ENCODE measurements around the gene TMEM127.

The TMEM127 gene

DNA sequence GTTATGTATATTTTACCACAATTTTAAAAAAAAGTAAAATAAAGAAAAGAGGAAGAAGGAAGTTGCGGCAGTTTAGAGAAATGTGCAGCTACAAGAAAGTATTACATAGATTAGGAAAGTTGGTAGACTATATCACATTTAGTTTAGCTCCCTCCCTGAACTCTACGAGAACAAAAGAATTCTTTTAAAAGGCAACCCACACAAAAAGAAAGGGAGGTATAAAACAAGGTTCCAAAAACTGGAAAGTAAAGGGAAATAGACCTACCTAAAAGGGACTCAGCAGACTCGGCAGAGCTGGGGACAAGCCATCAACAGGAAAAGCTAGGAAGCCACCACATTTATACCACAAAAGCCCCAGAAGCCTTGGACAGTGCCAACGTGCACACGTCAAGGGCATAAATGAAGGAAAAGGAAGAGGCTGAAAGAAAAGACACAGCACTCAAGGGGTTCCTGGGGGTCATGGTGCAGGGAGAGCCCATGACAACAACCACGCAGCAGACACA lies 9.1 kb downstream of the TMEM127 start:
- ChIA-PET CTCF (interaction anchor here (0.7 to 0.9 kb wide), 2 partner anchors 8 to 10 kb away, joined by 3 to 9 read pairs; no protein-coding TSS in a partner anchor), POLR2A (no interaction called here)
- TF ChIP-seq BHLHE40 (IDR thresholded peaks at IDR 0.05; ENCODE audit: borderline replicate concordance) (no peak), SP1 (IDR thresholded peaks at IDR 0.05) (no peak), CTBP1 (IDR thresholded peaks at IDR 0.05; ENCODE audit: borderline replicate concordance) (no peak), FOXK2 (IDR thresholded peaks at IDR 0.05) (no peak), LEF1 (IDR thresholded peaks at IDR 0.05; ENCODE audit: borderline replicate concordance) (no peak), ZNF384 (IDR thresholded peaks at IDR 0.05) (no peak), ELF4 (IDR thresholded peaks at IDR 0.05) (no peak)
- TF ChIP-seq, protein P1, sequence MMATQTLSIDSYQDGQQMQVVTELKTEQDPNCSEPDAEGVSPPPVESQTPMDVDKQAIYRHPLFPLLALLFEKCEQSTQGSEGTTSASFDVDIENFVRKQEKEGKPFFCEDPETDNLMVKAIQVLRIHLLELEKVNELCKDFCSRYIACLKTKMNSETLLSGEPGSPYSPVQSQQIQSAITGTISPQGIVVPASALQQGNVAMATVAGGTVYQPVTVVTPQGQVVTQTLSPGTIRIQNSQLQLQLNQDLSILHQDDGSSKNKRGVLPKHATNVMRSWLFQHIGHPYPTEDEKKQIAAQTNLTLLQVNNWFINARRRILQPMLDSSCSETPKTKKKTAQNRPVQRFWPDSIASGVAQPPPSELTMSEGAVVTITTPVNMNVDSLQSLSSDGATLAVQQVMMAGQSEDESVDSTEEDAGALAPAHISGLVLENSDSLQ (IDR thresholded peaks at IDR 0.05) = no peak
- no peak for DNase-seq (ENCODE audit: extremely low spot score)

DNA sequence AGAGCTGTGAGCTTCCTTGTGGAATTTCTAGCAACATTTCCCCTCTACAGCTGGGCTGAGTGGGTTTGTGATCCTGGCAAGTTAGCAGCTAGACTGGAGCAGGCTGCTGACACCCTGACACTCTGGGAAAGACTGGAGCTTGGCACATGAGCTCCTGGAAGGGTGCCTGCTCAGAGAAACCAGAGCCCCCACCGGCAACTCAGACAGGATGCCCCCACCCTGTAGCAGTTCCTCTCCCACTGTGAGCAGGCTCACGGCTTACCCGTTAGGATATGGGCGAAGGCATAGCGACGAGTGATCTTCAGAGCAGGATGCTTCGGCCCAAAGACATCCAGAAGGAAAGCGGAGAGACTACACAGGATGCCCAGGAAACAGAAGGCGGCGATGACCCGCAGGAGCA lies 11.2 kb downstream of the TMEM127 start:
- ChIA-PET POLR2A (interaction anchor here (1.4 to 1.7 kb wide), 2 partner anchors 12 to 46 kb away, joined by 5 to 9 read pairs; partner anchors contain the start of genes CIAO1, STARD7 and TMEM127), CTCF (no interaction called here)
- TF ChIP-seq NFRKB (IDR thresholded peaks at IDR 0.05) (no peak), ZNF384 (IDR thresholded peaks at IDR 0.05) (no peak), ELF4 (IDR thresholded peaks at IDR 0.05) (no peak), SP1 (IDR thresholded peaks at IDR 0.05) (no peak), FOXK2 (IDR thresholded peaks at IDR 0.05) (no peak), FOXM1 (IDR thresholded peaks at IDR 0.05; ENCODE audit: borderline replicate concordance) (no peak), ARNT (IDR thresholded peaks at IDR 0.05) (no peak), L3MBTL2 (conservative IDR thresholded peaks at IDR 0.05) (no peak), BHLHE40 (IDR thresholded peaks at IDR 0.05; ENCODE audit: borderline replicate concordance) (no peak), SUZ12 (IDR thresholded peaks at IDR 0.05) (no peak)
- no peak for DNase-seq (ENCODE audit: extremely low spot score)

DNA sequence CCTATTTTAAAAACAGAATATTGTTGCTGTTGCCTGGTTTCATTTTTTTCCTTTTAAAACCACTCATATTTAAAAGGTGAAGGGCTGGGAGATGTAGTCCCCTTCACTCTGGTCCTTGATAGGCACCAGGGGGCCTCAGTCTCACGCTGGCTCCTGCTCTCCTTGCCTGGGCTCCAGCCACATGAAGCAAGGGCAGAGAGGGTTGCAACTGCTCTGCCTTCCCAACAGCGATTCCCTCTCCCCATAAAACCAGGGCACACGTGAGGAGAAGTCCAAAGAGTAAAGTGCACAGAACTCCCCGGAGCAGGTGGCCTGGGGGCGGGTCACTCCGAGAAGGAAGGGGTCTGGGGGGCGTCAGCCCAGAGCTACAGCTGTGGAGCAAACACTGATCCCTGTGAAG lies 12.8 kb downstream of the TMEM127 start:
- CTCF ChIA-PET = no interaction called here
- POLR2A ChIA-PET = interaction anchor here (1.7 kb wide), 1 partner anchor 44 kb away, joined by 9 read pairs; the partner anchor contains the start of gene STARD7
- no peak for DNase-seq (ENCODE audit: extremely low spot score)
- no peak for TF ChIP-seq FOXM1 (IDR thresholded peaks at IDR 0.05; ENCODE audit: borderline replicate concordance)
- TF ChIP-seq LEF1 (IDR thresholded peaks at IDR 0.05; ENCODE audit: borderline replicate concordance) = no peak
- no peak for TF ChIP-seq ELF4 (IDR thresholded peaks at IDR 0.05)
- no peak for TF ChIP-seq FOXK2 (IDR thresholded peaks at IDR 0.05)
- no peak for TF ChIP-seq L3MBTL2 (conservative IDR thresholded peaks at IDR 0.05)
- TF ChIP-seq HDGF (IDR thresholded peaks at IDR 0.05; ENCODE audit: borderline replicate concordance) = no peak
- TF ChIP-seq SP1 (IDR thresholded peaks at IDR 0.05) = no peak
- TF ChIP-seq NFRKB (IDR thresholded peaks at IDR 0.05) = no peak
- TF ChIP-seq, protein P1 (IDR thresholded peaks at IDR 0.05) = no peak
- no peak for TF ChIP-seq ARNT (IDR thresholded peaks at IDR 0.05)
- TF ChIP-seq CTBP1 (IDR thresholded peaks at IDR 0.05; ENCODE audit: borderline replicate concordance) = no peak
- no peak for TF ChIP-seq BHLHE40 (IDR thresholded peaks at IDR 0.05; ENCODE audit: borderline replicate concordance)
- no peak for TF ChIP-seq TARDBP (IDR thresholded peaks at IDR 0.05)
- no peak for TF ChIP-seq SUZ12 (IDR thresholded peaks at IDR 0.05)
- no peak for TF ChIP-seq ZNF384 (IDR thresholded peaks at IDR 0.05)
- TF ChIP-seq FOXA1 (IDR thresholded peaks at IDR 0.05) = no peak

DNA sequence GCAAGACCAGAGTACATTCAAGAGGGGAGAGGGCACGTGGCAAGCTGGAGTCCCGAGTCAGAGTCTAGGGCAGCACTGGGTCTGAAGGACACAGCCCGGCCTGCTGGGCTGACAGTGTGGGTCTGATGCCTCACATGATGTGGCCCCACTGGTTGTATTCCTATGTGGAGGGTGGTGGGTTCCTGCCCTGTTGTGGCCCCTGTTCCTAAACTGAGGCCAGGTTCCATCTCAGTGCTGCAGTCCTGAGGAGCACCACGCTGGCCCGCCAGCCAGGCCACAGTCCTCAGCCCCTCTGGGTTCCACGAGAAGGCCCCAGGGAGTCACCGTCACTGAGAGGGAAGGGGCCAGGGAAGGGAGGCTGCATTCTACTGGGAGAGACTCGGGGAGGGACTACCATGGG lies 13.3 kb downstream of the TMEM127 start:
- ChIA-PET POLR2A (no interaction called here), CTCF (no interaction called here)
- TF ChIP-seq SP1 (IDR thresholded peaks at IDR 0.05) (no peak), FOXK2 (IDR thresholded peaks at IDR 0.05) (no peak), ZNF384 (IDR thresholded peaks at IDR 0.05) (no peak), FOXM1 (IDR thresholded peaks at IDR 0.05; ENCODE audit: borderline replicate concordance) (no peak), FOXA1 (IDR thresholded peaks at IDR 0.05) (no peak)
- TF ChIP-seq, protein P1 (IDR thresholded peaks at IDR 0.05) = no peak
- no peak for DNase-seq (ENCODE audit: extremely low spot score)

DNA sequence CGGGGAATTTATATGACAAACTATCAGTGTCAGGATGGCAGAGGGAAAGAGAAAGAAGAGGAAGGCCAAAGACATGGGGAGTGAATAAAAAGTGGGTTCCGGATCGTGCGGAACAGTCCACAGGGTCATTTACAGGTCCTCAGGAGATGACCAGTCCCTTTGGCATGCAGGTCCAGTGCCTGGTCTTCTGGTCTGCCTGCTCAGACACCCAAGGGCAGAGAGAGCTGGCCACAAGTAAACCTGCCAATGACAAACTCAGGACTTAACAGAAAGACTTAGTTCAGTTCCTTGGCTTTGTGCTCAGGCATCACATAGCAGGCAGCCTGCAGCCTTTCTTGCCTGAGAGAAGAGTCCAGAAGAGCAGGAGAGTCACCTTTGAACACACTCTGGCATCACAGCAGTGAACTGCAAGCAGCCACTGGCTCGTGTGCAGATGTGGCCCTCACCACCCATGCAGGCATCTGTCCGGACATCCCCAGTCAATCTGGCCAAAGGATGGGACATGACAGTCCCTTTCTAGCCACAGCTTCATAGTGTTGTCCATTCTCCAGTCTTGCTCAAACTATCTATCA lies 14.0 kb downstream of the TMEM127 start:
- ChIA-PET CTCF (no interaction called here), POLR2A (interaction anchor here (1.0 kb wide), 1 partner anchor 9 kb away, joined by 3 read pairs; no protein-coding TSS in a partner anchor)
- no peak for DNase-seq (ENCODE audit: extremely low spot score)
- TF ChIP-seq FOXA1 (IDR thresholded peaks at IDR 0.05) (no peak), LEF1 (IDR thresholded peaks at IDR 0.05; ENCODE audit: borderline replicate concordance) (no peak), SP1 (IDR thresholded peaks at IDR 0.05) (no peak), BHLHE40 (IDR thresholded peaks at IDR 0.05; ENCODE audit: borderline replicate concordance) (no peak), FOXK2 (IDR thresholded peaks at IDR 0.05) (no peak), HDGF (IDR thresholded peaks at IDR 0.05; ENCODE audit: borderline replicate concordance) (no peak)

DNA sequence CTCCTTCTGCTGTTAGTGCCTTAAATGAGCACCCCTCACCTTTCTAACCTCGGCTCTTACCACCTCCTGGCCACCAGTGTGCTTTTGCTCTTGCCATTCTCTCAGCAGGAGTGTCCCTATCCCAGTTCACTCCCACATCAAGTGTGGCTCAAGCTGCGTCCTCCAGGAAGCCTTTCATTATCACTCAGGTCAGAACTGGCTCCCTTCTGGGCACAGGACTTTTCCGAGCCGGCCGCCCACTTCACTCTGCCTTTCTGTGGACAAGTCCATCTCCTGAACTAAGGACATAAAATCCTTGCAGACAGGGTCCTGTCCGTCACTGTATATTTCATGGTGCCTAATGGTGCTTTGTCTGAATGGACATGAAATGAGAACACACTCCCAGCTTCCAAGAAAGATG lies 15.6 kb downstream of the TMEM127 start:
- TF ChIP-seq SUZ12 (IDR thresholded peaks at IDR 0.05) = no peak
- TF ChIP-seq ELF4 (IDR thresholded peaks at IDR 0.05) = no peak
- TF ChIP-seq LEF1 (IDR thresholded peaks at IDR 0.05; ENCODE audit: borderline replicate concordance) = no peak
- TF ChIP-seq SP1 (IDR thresholded peaks at IDR 0.05) = no peak
- TF ChIP-seq, protein P1 (IDR thresholded peaks at IDR 0.05) = no peak
- TF ChIP-seq BHLHE40 (IDR thresholded peaks at IDR 0.05; ENCODE audit: borderline replicate concordance) = no peak
- no peak for TF ChIP-seq ZNF384 (IDR thresholded peaks at IDR 0.05)
- no peak for TF ChIP-seq FOXM1 (IDR thresholded peaks at IDR 0.05; ENCODE audit: borderline replicate concordance)
- TF ChIP-seq ARNT (IDR thresholded peaks at IDR 0.05) = no peak
- no peak for TF ChIP-seq HDGF (IDR thresholded peaks at IDR 0.05; ENCODE audit: borderline replicate concordance)
- no peak for TF ChIP-seq TARDBP (IDR thresholded peaks at IDR 0.05)
- TF ChIP-seq L3MBTL2 (conservative IDR thresholded peaks at IDR 0.05) = no peak
- TF ChIP-seq NFRKB (IDR thresholded peaks at IDR 0.05) = no peak
- POLR2A ChIA-PET = no interaction called here
- DNase-seq (ENCODE audit: extremely low spot score) = no peak
- CTCF ChIA-PET = no interaction called here
